ENCODE measurements around the gene KIF26B.
"Not testable (repeated sequence)": the region's sequence is repeated elsewhere in the genome, so short reads cannot be mapped to it uniquely, and the experiment has no call there.

Gene KIF26B

GRCh38 chr1:245690156-245690690, 535.4 kb downstream of the KIF26B start:
- DNase-seq = no peak

- no peak for DNase-seq
These were observed 536.3 kb downstream of the KIF26B start for GRCh38 chr1:245690946-245691541.

- DNase-seq = no peak
These were observed 537.1 kb downstream of the KIF26B start for GRCh38 chr1:245691897-245692296.

- no peak for DNase-seq
These were observed 537.5 kb downstream of the KIF26B start for GRCh38 chr1:245692318-245692717.

- no peak for DNase-seq
These were observed 538.5 kb downstream of the KIF26B start for GRCh38 chr1:245693116-245693793.

GRCh38 chr1:245693941-245694752, 539.4 kb downstream of the KIF26B start:
- DNase-seq = no peak

GRCh38 chr1:245694753-245695195, 540.0 kb downstream of the KIF26B start:
- DNase-seq = no peak

- DNase-seq = no peak
These were observed 540.4 kb downstream of the KIF26B start for GRCh38 chr1:245695211-245695610.

- not testable (repeated sequence) for DNase-seq
These were observed 540.9 kb downstream of the KIF26B start for GRCh38 chr1:245695701-245696100.

- no peak for DNase-seq
These were observed 543.3 kb downstream of the KIF26B start for GRCh38 chr1:245698116-245698515.

GRCh38 chr1:245698860-245699259, 544.1 kb downstream of the KIF26B start:
- DNase-seq = no peak

GRCh38 chr1:245700631-245701030, 545.8 kb downstream of the KIF26B start:
- DNase-seq = no peak

- DNase-seq = no peak
These were observed 546.8 kb downstream of the KIF26B start for GRCh38 chr1:245701631-245702030.

GRCh38 chr1:245702346-245702745, 547.6 kb downstream of the KIF26B start:
- no peak for DNase-seq

- no peak for DNase-seq
These were observed 549.6 kb downstream of the KIF26B start for GRCh38 chr1:245704341-245704740.

- no peak for DNase-seq
These were observed 550.0 kb downstream of the KIF26B start for GRCh38 chr1:245704765-245705164.

- no peak for DNase-seq
These were observed 553.2 kb downstream of the KIF26B start for GRCh38 chr1:245707941-245708340.

GRCh38 chr1:245710961-245711903, 556.4 kb downstream of the KIF26B start:
- no peak for DNase-seq

- DNase-seq = not testable (repeated sequence)
These were observed 559.2 kb downstream of the KIF26B start for GRCh38 chr1:245714027-245714426.

- DNase-seq = no peak
These were observed 560.5 kb downstream of the KIF26B start for GRCh38 chr1:245715291-245715701.

- DNase-seq = no peak
These were observed 561.2 kb downstream of the KIF26B start for GRCh38 chr1:245715970-245716369.

- no peak for DNase-seq
These were observed 561.8 kb downstream of the KIF26B start for GRCh38 chr1:245716561-245716960.
